Heart left ventricle (tissue), 16 donors: ENCODE results near the gene HCN2. TPM values are rescaled to one million over a fixed set of nuclear protein-coding genes. Genes with fewer than 3 reads are reported as not detected.

ENCODE experiments used
- ATAC-seq, 4 donors: fragments of 200-7000 bp; cut with Tn5 transposase; one replicate each; pipeline ENCODE4 v1.9.1; 2020 to 2022; ENCODE audit warnings: moderate library complexity in 4 of 4, mild to moderate bottlenecking in 3 of 4, moderate number of reproducible peaks in 1 of 4
- DNase-seq, 5 donors: peaks; one replicate each; pipeline ENCODE4 v3.0.0-alpha.2; 2020
- H3K27ac ChIP-seq, 12 donors: fragments of 200-600 bp; sonication (generic) in 4 of 12; one replicate each; pipeline versions ENCODE4 v1.5.0 to v1.8.0; 2016 to 2022; ENCODE audit warnings: mild to moderate bottlenecking in 2 of 12
- H3K27me3 ChIP-seq, 9 donors: fragments of 200-600 bp; sonication (generic) in 2 of 9; one replicate each; pipeline versions ENCODE4 v1.5.1 to v1.8.0; 2016 to 2022; ENCODE audit warnings: mild to moderate bottlenecking in 3 of 9
- H3K36me3 ChIP-seq, 9 donors: fragments of 200-600 bp; sonication (generic) in 2 of 9; one replicate each; pipeline versions ENCODE4 v1.5.0 to v1.8.0; 2018 to 2022; ENCODE audit warnings: mild to moderate bottlenecking in 2 of 9
- H3K4me1 ChIP-seq, 12 donors: fragments of 200-600 bp; sonication (generic) in 4 of 12; one replicate each; pipeline versions ENCODE4 v1.5.0 to v1.8.0; 2016 to 2022; ENCODE audit warnings: mild to moderate bottlenecking in 3 of 12
- H3K4me3 ChIP-seq, 12 donors: fragments of 200-600 bp; sonication (generic) in 4 of 12; one replicate each; pipeline versions ENCODE4 v1.5.0 to v1.8.0; 2017 to 2022; ENCODE audit warnings: mild to moderate bottlenecking in 9 of 12, moderate library complexity in 4 of 12
- H3K9me3 ChIP-seq, 12 donors: fragments of 200-600 bp; sonication (generic) in 4 of 12; one replicate each; pipeline versions ENCODE4 v1.5.0 to v1.8.0; 2016 to 2022; ENCODE audit warnings: mild to moderate bottlenecking in 1 of 12
- CTCF ChIP-seq, 12 donors: fragments of 200-600 bp; sonication (generic) in 4 of 12; IDR thresholded peaks; one replicate each; pipeline versions ENCODE4 v1.5.0 to v1.8.0; 2018 to 2022; ENCODE audit warnings: antibody characterized with exemption in 12 of 12, mild to moderate bottlenecking in 5 of 12
- POLR2A ChIP-seq, 2 donors: fragments of 450-650 bp; IDR thresholded peaks; one replicate each; pipeline ENCODE4 v1.6.1; 2017; ENCODE audit warnings: antibody characterized with exemption in 2 of 2, mild to moderate bottlenecking in 2 of 2, moderate library complexity in 2 of 2
- WGBS, 4 donors: extraction: QIAGEN DNeasy Blood & Tissue Kit in 2 of 4; methylation state at CpG; one replicate each; pipeline versions ENCODE4 v1.1.5 to v1.1.7; 2013 to 2018; 5-methylcytosine and 5-hydroxymethylcytosine counted together
- intact Hi-C, 10 donors: fragments of 100-400 bp; cut with DNase I; formaldehyde crosslinking; loops; one replicate each; pipeline versions ENCODE4 v1.11.1 to v1.14.2; 2022
- polyA plus RNA-seq, 2 donors: library from polyadenylated mRNA; stranded (reverse); fragments of 200-250 nt; gene quantifications; one replicate each; pipeline ENCODE4 v1.2.3, GENCODE V29; 2013
- total RNA-seq, 9 donors: library from RNA; depleted of rRNA in 2 of 9; stranded (reverse); fragments of >200 nt in 2 of 9; fragmentation: NEBNext Ultra II Directional in 3 of 9; extraction: Animal tissue kit (Norgen Biotek cat#: 25700) in 3 of 9; gene quantifications; one replicate each; pipeline versions ENCODE4 v1.1.0 to v1.2.4, GENCODE V29; 2016 to 2023
- donor health status: ischemic (EF 13 %, LVEDD 7.1; RV severe dilation, severe dysfunction).
- donor health status: healthy with polysubstance abuse.
- donor health status: DM: no; HTN: yes; CAD: no.
- donor health status: DM: no; HTN: no; CAD: no.
- donor health status: ischemic (EF 25% LVEDD 6.9; RV normal size, moderate dysfunction).
- donor health status: ischemic (EF 25% LVEDD 5.7; RV mildly dilated, moderate dysfunction).
- donor health status: healthy.
- donor health status: DM: yes; HTN: yes; CAD: no.
- donor health status: ischemic (EF 35%, LVEDD 5.7; RV mildly dilated, moderate dysfunction).
- donor health status: nonischemic (EF 11% LVEDD 7.7; RV severe dilation, severe dysfunction).
- donor health status: DM: yes; HTN: yes; CAD: no.
- donor health status: PGD.
- donor health status: ischemic (EF 29% LVEDD 5.4; RV normal size, mild dysfunction).
- donor health status: nonischemic (EF 23%, LVEDD 6.1; RV moderate dilation, normal function).

HCN2 gene
- total and polyA plus RNA-seq, 11 donors = 4.1 to 27.4 (median 15.4) TPM

- Histone ChIP-seq H3K36me3 (peaks cover 0 to 2% (median 0%) of the 10 kb centered on the region in 9 donors), H3K27me3 (no peaks in the 10 kb centered on the region), H3K4me1 (peaks cover 0 to 15% (median 0%) of the 10 kb centered on the region in 12 donors), H3K9me3 (no peaks in the 10 kb centered on the region), H3K27ac (no peak overlapping the region), H3K4me3 (no peak overlapping the region)
- no peak for ATAC-seq
- WGBS, 4 donors = 84 to 89% (median 87%) methylated on average over 21 to 26 of the region's 26 CpGs
- intact Hi-C loops = loop anchor here in 2 of 10 donors (10.0 kb wide), 1 partner anchor 187 kb away; no protein-coding TSS in a partner anchor
- TF ChIP-seq CTCF (IDR thresholded peaks at IDR 0.05) = no peak
- no peak for TF ChIP-seq POLR2A (IDR thresholded peaks at IDR 0.05)
- DNase-seq = peak in 1 of 5 donors; percentile 46
Observed at GRCh38 chr19:547836-548720, 41.6 kb upstream of the HCN2 start.

- no peak overlapping the region for H3K27ac ChIP-seq
- WGBS, 4 donors = 73 to 88% (median 78%) methylated on average over 26 to 52 of the region's 52 CpGs
- H3K4me1 ChIP-seq = peaks cover 0 to 11% (median 0%) of the 10 kb centered on the region in 12 donors
- H3K9me3 ChIP-seq = no peaks in the 10 kb centered on the region
- intact Hi-C loops = loop anchor here in 2 of 10 donors (10.0 kb wide), 1 partner anchor 186 kb away; no protein-coding TSS in a partner anchor
- DNase-seq (peak in 1 of 5 donors; percentile 61), ATAC-seq (peak in 1 of 4 donors; percentile 8)
- no peaks in the 10 kb centered on the region for H3K27me3 ChIP-seq
- no peak for TF ChIP-seq POLR2A (IDR thresholded peaks at IDR 0.05)
- no peak for TF ChIP-seq CTCF (IDR thresholded peaks at IDR 0.05)
- no peak overlapping the region for H3K4me3 ChIP-seq
- H3K36me3 ChIP-seq = no peaks in the 10 kb centered on the region
Observed at GRCh38 chr19:548886-549830, 40.5 kb upstream of the HCN2 start.

- TF ChIP-seq POLR2A (IDR thresholded peaks at IDR 0.05) = no peak
- TF ChIP-seq CTCF (IDR thresholded peaks at IDR 0.05) = no peak
- H3K27me3 ChIP-seq = no peaks in the 10 kb centered on the region
- peaks cover 0 to 30% (median 12%) of the 10 kb centered on the region in 12 donors for H3K4me1 ChIP-seq
- no peak overlapping the region for H3K4me3 ChIP-seq
- DNase-seq (peak in 2 of 5 donors; percentile 21 to 25), ATAC-seq (peak in 1 of 4 donors; percentile 14)
- intact Hi-C loops = loop anchor here in 1 of 10 donors (10.0 kb wide), 1 partner anchor 180 kb away; no protein-coding TSS in a partner anchor
- H3K36me3 ChIP-seq = no peaks in the 10 kb centered on the region
- 57 to 78% (median 66%) methylated on average over 20 of the region's 20 CpGs for WGBS, 4 donors
- no peaks in the 10 kb centered on the region for H3K9me3 ChIP-seq
- peak overlapping the region in 1 of 12 donors; percentile 4 for H3K27ac ChIP-seq
Observed at GRCh38 chr19:554817-555216, 34.9 kb upstream of the HCN2 start.
